Activated CD8-positive, alpha-beta memory T cell treated with anti-CD3 and anti-CD28 coated beads for 36 hours (primary cell): ENCODE results near the gene LRRC8B. TPM values are rescaled to one million over a fixed set of nuclear protein-coding genes. Genes with fewer than 3 reads are reported as not detected.

ENCODE experiments used
- CTCF ChIA-PET: fragments of 350-600 bp; sonication (Branson Sonifier 250); formaldehyde crosslinking; loops from one replicate; lab custom pipeline; 2021; ENCODE audit warnings: antibody characterized with exemption; lab: Charles Lee
- POLR2A ChIA-PET: fragments of 350-600 bp; sonication (Branson Sonifier 250); formaldehyde crosslinking; loops from one replicate; lab custom pipeline; 2021; ENCODE audit warnings: antibody characterized with exemption; lab: Charles Lee
- total RNA-seq, 2 experiments: library from RNA; stranded (reverse); gene quantifications; one replicate each; pipeline ENCODE4 v1.2.3, GENCODE V29; 2021

The LRRC8B gene
- total RNA-seq, 2 experiments from 2014 or later, result 39.7 to 42.0 TPM

- ChIA-PET POLR2A (no interaction called here), CTCF (no interaction called here)
These were observed 42.1 kb downstream of the LRRC8B start for GRCh38 chr1:89566761-89567174.

- POLR2A ChIA-PET, result no interaction called here
- CTCF ChIA-PET, result no interaction called here
These were observed 43.2 kb downstream of the LRRC8B start for GRCh38 chr1:89567797-89568196.

GRCh38 chr1:89573410-89573809 lies 48.8 kb downstream of the LRRC8B start:
- POLR2A ChIA-PET, result no interaction called here
- CTCF ChIA-PET, result no interaction called here

- POLR2A ChIA-PET, result no interaction called here
- CTCF ChIA-PET, result no interaction called here
These were observed 50.0 kb downstream of the LRRC8B start for GRCh38 chr1:89574621-89575020.

- ChIA-PET CTCF (no interaction called here), POLR2A (no interaction called here)
These were observed 50.6 kb downstream of the LRRC8B start for GRCh38 chr1:89575207-89575606.

- ChIA-PET CTCF (no interaction called here), POLR2A (no interaction called here)
These were observed 51.4 kb downstream of the LRRC8B start for GRCh38 chr1:89576013-89576412.

GRCh38 chr1:89578151-89578550 lies 53.5 kb downstream of the LRRC8B start:
- ChIA-PET POLR2A (no interaction called here), CTCF (no interaction called here)

- CTCF ChIA-PET, result no interaction called here
- POLR2A ChIA-PET, result no interaction called here
These were observed 54.5 kb downstream of the LRRC8B start for GRCh38 chr1:89578946-89579684.

- ChIA-PET POLR2A (no interaction called here), CTCF (no interaction called here)
These were observed 55.4 kb downstream of the LRRC8B start for GRCh38 chr1:89580036-89580435.

GRCh38 chr1:89581859-89582258 lies 57.2 kb downstream of the LRRC8B start:
- CTCF ChIA-PET, result interaction anchor here (0.7 to 1.3 kb wide), 5 partner anchors 9 to 181 kb away, joined by 3 read pairs; no protein-coding TSS in a partner anchor
- POLR2A ChIA-PET, result interaction anchor here (0.7 kb wide), 1 partner anchor 57 kb away, joined by 8 read pairs; the partner anchor contains the start of gene LRRC8B

- CTCF ChIA-PET, result interaction anchor here (1.3 kb wide), 2 partner anchors 64 to 66 kb away, joined by 3 read pairs; no protein-coding TSS in a partner anchor
- POLR2A ChIA-PET, result no interaction called here
These were observed 57.9 kb downstream of the LRRC8B start for GRCh38 chr1:89582571-89582970.

GRCh38 chr1:89584211-89584610 lies 59.6 kb downstream of the LRRC8B start:
- CTCF ChIA-PET, result interaction anchor here (1.1 to 1.8 kb wide), 2 partner anchors 14 to 20 kb away, joined by 3 to 4 read pairs; no protein-coding TSS in a partner anchor
- POLR2A ChIA-PET, result no interaction called here

- ChIA-PET CTCF (interaction anchor here (1.1 to 1.8 kb wide), 2 partner anchors 13 to 19 kb away, joined by 3 to 4 read pairs; no protein-coding TSS in a partner anchor), POLR2A (no interaction called here)
These were observed 60.2 kb downstream of the LRRC8B start for GRCh38 chr1:89584781-89585180.

GRCh38 chr1:89587729-89588161 lies 63.1 kb downstream of the LRRC8B start:
- POLR2A ChIA-PET, result interaction anchor here (0.6 kb wide), 1 partner anchor 120 kb away, joined by 4 read pairs; no protein-coding TSS in a partner anchor
- CTCF ChIA-PET, result no interaction called here

- CTCF ChIA-PET, result no interaction called here
- POLR2A ChIA-PET, result interaction anchor here (0.6 kb wide), 1 partner anchor 120 kb away, joined by 4 read pairs; no protein-coding TSS in a partner anchor
These were observed 63.9 kb downstream of the LRRC8B start for GRCh38 chr1:89588480-89588879.

- POLR2A ChIA-PET, result interaction anchor here (0.7 to 1.2 kb wide), 2 partner anchors 14 to 135 kb away, joined by 3 to 7 read pairs; no protein-coding TSS in a partner anchor
- CTCF ChIA-PET, result interaction anchor here (1.6 kb wide), 1 partner anchor 19 kb away, joined by 6 read pairs; no protein-coding TSS in a partner anchor
These were observed 64.9 kb downstream of the LRRC8B start for GRCh38 chr1:89589515-89589914.

- ChIA-PET CTCF (interaction anchor here (1.6 kb wide), 1 partner anchor 18 kb away, joined by 6 read pairs; no protein-coding TSS in a partner anchor), POLR2A (interaction anchor here (1.2 kb wide), 1 partner anchor 13 kb away, joined by 3 read pairs; no protein-coding TSS in a partner anchor)
These were observed 65.9 kb downstream of the LRRC8B start for GRCh38 chr1:89590341-89591080.

- ChIA-PET POLR2A (interaction anchor here (0.8 to 0.9 kb wide), 2 partner anchors 17 to 229 kb away, joined by 4 read pairs; partner anchors contain the start of gene GBP6), CTCF (interaction anchor here (1.5 kb wide), 1 partner anchor 166 kb away, joined by 3 read pairs; no protein-coding TSS in a partner anchor)
These were observed 68.3 kb downstream of the LRRC8B start for GRCh38 chr1:89592861-89593302.

GRCh38 chr1:89594096-89594740 lies 69.6 kb downstream of the LRRC8B start:
- CTCF ChIA-PET, result interaction anchor here (0.8 to 1.2 kb wide), 3 partner anchors 9 to 37 kb away, joined by 3 read pairs; no protein-coding TSS in a partner anchor
- POLR2A ChIA-PET, result interaction anchor here (0.6 kb wide), 1 partner anchor 13 kb away, joined by 4 read pairs; no protein-coding TSS in a partner anchor
